ENCODE results near the gene IGDCC3. TPM values are rescaled to one million over a fixed set of nuclear protein-coding genes. Genes with fewer than 3 reads are reported as not detected.

Gene IGDCC3
- total and polyA plus RNA-seq, 2 of the 8 experiments (the other 6 are each of a cell fraction or from before 2014, with no cell fraction given) = 26.8 to 45.7 TPM

GRCh38 chr15:65286069-65286703 lies 91.6 kb downstream of the IGDCC3 start (continued):
- TF ChIP-seq PHF8 (conservative IDR thresholded peaks at IDR 0.05; ENCODE audit: low read depth, low read length) (peak; percentile 57), YY1 (IDR thresholded peaks at IDR 0.05; ENCODE audit: low read depth, low read length) (0 out of 2 replicates have a peak, but pooled peaks have one; percentile 3)

All from H1 (cell line).